Suprapubic skin (tissue), 4 donors: ENCODE measurements around the gene CNGA1. TPM values are rescaled to one million over a fixed set of nuclear protein-coding genes. Genes with fewer than 3 reads are reported as not detected.
"Not testable (repeated sequence)": the region's sequence is repeated elsewhere in the genome, so short reads cannot be mapped to it uniquely, and the experiment has no call there.

Experiments used
- DNase-seq, 2 donors: peaks; one replicate each; pipeline ENCODE4 v3.0.0-alpha.2; 2019; ENCODE audit warnings: low spot score in 2 of 2
- H3K27ac ChIP-seq: fragments of 200-600 bp; sonication (generic); one replicate; pipeline ENCODE4 v1.5.1; 2019
- H3K27me3 ChIP-seq: fragments of 200-600 bp; sonication (generic); one replicate; pipeline ENCODE4 v1.5.1; 2019
- H3K36me3 ChIP-seq: fragments of 200-600 bp; sonication (generic); one replicate; pipeline ENCODE4 v1.5.1; 2019
- H3K4me1 ChIP-seq: fragments of 200-600 bp; sonication (generic); one replicate; pipeline ENCODE4 v1.5.1; 2019
- H3K4me3 ChIP-seq: fragments of 200-600 bp; sonication (generic); one replicate; pipeline ENCODE4 v1.5.1; 2019; ENCODE audit warnings: mild to moderate bottlenecking
- H3K9me3 ChIP-seq: fragments of 200-600 bp; sonication (generic); one replicate; pipeline ENCODE4 v1.5.1; 2019
- CTCF ChIP-seq, 2 donors: fragments of 200-600 bp in 1 of 2; fragments of 450-650 bp in 1 of 2; sonication (generic) in 1 of 2; IDR thresholded peaks; one replicate each; pipeline ENCODE4 v1.5.1; 2016 to 2019; ENCODE audit warnings: antibody characterized with exemption in 2 of 2, mild to moderate bottlenecking in 1 of 2, moderate library complexity in 1 of 2
- EP300 ChIP-seq: sonication (generic); formaldehyde crosslinking; IDR thresholded peaks from one replicate; pipeline ENCODE4 v1.6.1; 2017; ENCODE audit warnings: antibody characterized with exemption
- POLR2A ChIP-seq, 2 donors: fragments of 450-650 bp; IDR thresholded peaks; one replicate each; pipeline ENCODE4 v1.6.1; 2017; ENCODE audit warnings: antibody characterized with exemption in 2 of 2, mild to moderate bottlenecking in 2 of 2, moderate library complexity in 2 of 2
- POLR2AphosphoS5 ChIP-seq, 3 donors: sonication (generic); formaldehyde crosslinking; IDR thresholded peaks; one replicate each; pipeline ENCODE4 v1.6.1; 2017; ENCODE audit warnings: antibody characterized with exemption in 3 of 3
- WGBS: methylation state at CpG from one replicate; pipeline ENCODE4 v1.1.5; 2018; 5-methylcytosine and 5-hydroxymethylcytosine counted together
- total RNA-seq, 4 donors: library from RNA; depleted of rRNA; stranded (reverse); fragments of >200 nt; gene quantifications; one replicate each; pipeline ENCODE4 v1.1.0, GENCODE V29; 2016

CNGA1 gene
- total RNA-seq, 4 donors from 2014 or later, result 1.7 to 12.5 (median 5.5) TPM

- no peak for DNase-seq
- TF ChIP-seq POLR2AphosphoS5 (IDR thresholded peaks at IDR 0.05), result no peak
- no peak for TF ChIP-seq EP300
- TF ChIP-seq POLR2A (IDR thresholded peaks at IDR 0.05), result no peak
- no peak for TF ChIP-seq CTCF (IDR thresholded peaks at IDR 0.05)
- Histone ChIP-seq H3K27me3 (no peaks in the 10 kb centered on the region), H3K4me3 (no peak overlapping the region), H3K36me3 (no peaks in the 10 kb centered on the region), H3K9me3 (peaks cover 17% of the 10 kb centered on the region), H3K27ac (no peak overlapping the region), H3K4me1 (no peaks in the 10 kb centered on the region)
- WGBS, result 100% methylated on average over 1 of the region's 1 CpG
Measured at GRCh38 chr4:48002267-48002666, 14.2 kb downstream of the CNGA1 start.

- Histone ChIP-seq H3K4me1 (no peaks in the 10 kb centered on the region), H3K27me3 (no peaks in the 10 kb centered on the region), H3K4me3 (no peak overlapping the region), H3K9me3 (peaks cover 7% of the 10 kb centered on the region), H3K36me3 (no peaks in the 10 kb centered on the region), H3K27ac (no peak overlapping the region)
- TF ChIP-seq POLR2AphosphoS5 (IDR thresholded peaks at IDR 0.05) (no peak), POLR2A (IDR thresholded peaks at IDR 0.05) (no peak), EP300 (no peak), CTCF (IDR thresholded peaks at IDR 0.05) (no peak)
- DNase-seq, result no peak
- 75% methylated on average over 1 of the region's 1 CpG for WGBS
Measured at GRCh38 chr4:47996021-47996420, 20.5 kb downstream of the CNGA1 start.

- 100% methylated on average over 1 of the region's 1 CpG for WGBS
- not testable (repeated sequence) for H3K9me3 ChIP-seq, H3K27ac ChIP-seq, H3K4me1 ChIP-seq, H3K27me3 ChIP-seq, H3K4me3 ChIP-seq, H3K36me3 ChIP-seq, DNase-seq
Measured at GRCh38 chr4:47992475-47992874, 24.0 kb downstream of the CNGA1 start.

- 78% methylated on average over 5 of the region's 5 CpGs for WGBS
- Histone ChIP-seq H3K36me3 (no peaks in the 10 kb centered on the region), H3K4me3 (no peak overlapping the region), H3K27me3 (no peaks in the 10 kb centered on the region), H3K4me1 (no peaks in the 10 kb centered on the region), H3K9me3 (no peaks in the 10 kb centered on the region), H3K27ac (no peak overlapping the region)
- TF ChIP-seq POLR2AphosphoS5 (IDR thresholded peaks at IDR 0.05) (no peak), POLR2A (IDR thresholded peaks at IDR 0.05) (no peak), CTCF (IDR thresholded peaks at IDR 0.05) (no peak), EP300 (no peak)
- DNase-seq, result no peak
Measured at GRCh38 chr4:47990145-47990544, 26.3 kb downstream of the CNGA1 start.

- TF ChIP-seq POLR2A (IDR thresholded peaks at IDR 0.05), result no peak
- WGBS, result 69% methylated on average over 3 of the region's 3 CpGs
Measured at GRCh38 chr4:47974566-47974965, 41.9 kb downstream of the CNGA1 start.

GRCh38 chr4:47972721-47973120 is 43.8 kb downstream of the CNGA1 start:
- no peak for DNase-seq
- no peak overlapping the region for H3K27ac ChIP-seq
- WGBS, result 94% methylated on average over 1 of the region's 1 CpG
- no peak for TF ChIP-seq CTCF (IDR thresholded peaks at IDR 0.05)
- no peak for TF ChIP-seq EP300
- no peak for TF ChIP-seq POLR2AphosphoS5 (IDR thresholded peaks at IDR 0.05)
- no peak for TF ChIP-seq POLR2A (IDR thresholded peaks at IDR 0.05)
- H3K27me3 ChIP-seq, result no peaks in the 10 kb centered on the region
- no peak overlapping the region for H3K4me3 ChIP-seq
- H3K4me1 ChIP-seq, result no peaks in the 10 kb centered on the region
- no peaks in the 10 kb centered on the region for H3K9me3 ChIP-seq
- H3K36me3 ChIP-seq, result no peaks in the 10 kb centered on the region

More at GRCh38 chr4:47974566-47974965, 41.9 kb downstream of the CNGA1 start:
- Histone ChIP-seq H3K36me3 (no peaks in the 10 kb centered on the region), H3K4me1 (no peaks in the 10 kb centered on the region), H3K9me3 (no peaks in the 10 kb centered on the region), H3K27ac (no peak overlapping the region), H3K4me3 (no peak overlapping the region), H3K27me3 (no peaks in the 10 kb centered on the region)
- no peak for DNase-seq
